HG03139 (cell line): ENCODE results near the gene MYZAP.
A peak's percentile ranks its signal among the peaks of the same experiment; 100 is the strongest.

Source experiments
- ATAC-seq: cut with Tn5 transposase; IDR thresholded peaks from one replicate; pipeline ENCODE4 v1.9.1; 2021; ENCODE audit not compliant: unreplicated experiment

The MYZAP gene

GRCh38 chr15:57561041-57561711 is 30.5 kb upstream of the MYZAP start:
- ATAC-seq = peak; percentile 81

GRCh38 chr15:57562196-57562769 is 29.4 kb upstream of the MYZAP start:
- no peak for ATAC-seq

DNA sequence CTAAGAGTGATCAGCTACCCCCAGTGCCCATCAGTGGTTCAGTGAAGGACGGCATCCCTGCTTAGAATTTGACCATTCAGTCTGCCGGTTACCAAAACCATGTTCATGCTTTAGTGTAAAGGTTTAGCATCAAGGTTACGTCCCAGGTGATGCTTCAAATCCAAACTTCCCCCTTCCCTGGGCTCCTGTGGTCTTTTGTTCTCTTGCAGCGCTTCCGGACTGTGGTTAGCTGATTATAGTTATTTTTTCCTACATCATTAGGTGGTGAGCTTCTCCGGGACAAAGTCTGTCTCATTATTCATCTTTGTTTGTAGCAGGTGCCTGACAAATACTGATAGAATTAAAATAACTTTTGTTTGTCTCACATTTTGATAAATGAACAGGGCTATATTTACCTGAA is 28.3 kb upstream of the MYZAP start:
- no peak for ATAC-seq

- ATAC-seq = no peak
Measured at GRCh38 chr15:57565311-57565710, 26.4 kb upstream of the MYZAP start.

- ATAC-seq = no peak
Measured at GRCh38 chr15:57566834-57567233, 24.9 kb upstream of the MYZAP start.

- no peak for ATAC-seq
Measured at GRCh38 chr15:57567891-57568290, 23.8 kb upstream of the MYZAP start.

DNA sequence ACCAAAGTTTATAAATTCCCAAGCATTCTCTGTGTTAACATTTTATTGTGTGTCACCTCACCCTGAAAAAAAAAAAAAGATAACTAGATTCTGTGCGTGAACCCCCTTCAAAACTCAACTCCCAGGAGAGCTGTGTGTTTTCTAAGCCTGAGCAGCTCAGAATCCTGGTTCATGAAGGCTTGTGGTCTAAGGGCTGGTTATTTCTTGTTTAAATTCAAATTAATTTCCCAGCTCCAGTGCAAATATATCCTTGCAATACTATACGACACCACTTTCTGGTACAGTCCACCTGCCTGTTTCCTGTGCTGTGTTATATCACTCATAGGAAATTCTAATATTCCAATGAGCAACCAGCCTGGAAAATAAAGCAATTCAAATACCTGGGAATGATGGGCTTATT is 23.4 kb upstream of the MYZAP start:
- ATAC-seq = no peak

- ATAC-seq = no peak
Measured at GRCh38 chr15:57570340-57570739, 21.4 kb upstream of the MYZAP start.

- no peak for ATAC-seq
Measured at GRCh38 chr15:57570994-57571393, 20.7 kb upstream of the MYZAP start.

DNA sequence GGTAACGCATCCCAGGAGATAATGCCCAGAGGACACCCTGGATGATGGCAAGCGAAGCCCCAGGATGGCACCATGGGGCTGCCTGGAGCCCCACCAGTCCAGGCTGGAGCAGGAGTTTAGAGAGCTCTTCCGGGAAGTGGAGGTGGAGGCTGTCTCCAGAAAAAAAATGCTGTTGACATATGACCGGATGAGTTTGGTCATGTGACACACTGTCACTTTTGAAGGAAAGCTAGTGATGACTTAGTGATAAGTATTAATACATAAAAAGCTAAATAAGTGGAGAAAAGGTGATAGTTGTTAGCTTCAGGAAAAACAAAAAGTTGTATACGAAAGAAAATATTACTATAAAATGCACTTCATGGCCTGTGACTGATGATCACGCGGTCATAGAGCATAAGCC is 20.0 kb upstream of the MYZAP start:
- no peak for ATAC-seq

DNA sequence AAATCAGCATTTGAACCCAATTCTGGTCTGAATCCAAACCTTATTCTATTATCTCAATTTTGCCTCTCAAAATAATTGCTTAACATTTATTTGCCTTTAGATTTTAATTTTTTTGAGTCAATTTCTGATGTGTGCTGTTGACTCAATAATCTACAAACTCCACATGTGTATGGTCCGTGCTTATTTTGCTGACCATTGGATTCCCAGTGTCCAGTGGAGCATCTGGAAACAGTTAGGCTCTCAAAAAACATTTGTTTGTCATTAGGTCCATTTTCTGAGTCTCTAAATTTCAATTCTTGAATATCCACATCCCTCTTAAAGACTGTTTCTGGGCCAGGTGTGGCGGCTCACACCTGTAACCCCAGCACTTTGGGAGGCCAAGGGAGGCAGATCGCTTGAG is 19.2 kb upstream of the MYZAP start:
- no peak for ATAC-seq

DNA sequence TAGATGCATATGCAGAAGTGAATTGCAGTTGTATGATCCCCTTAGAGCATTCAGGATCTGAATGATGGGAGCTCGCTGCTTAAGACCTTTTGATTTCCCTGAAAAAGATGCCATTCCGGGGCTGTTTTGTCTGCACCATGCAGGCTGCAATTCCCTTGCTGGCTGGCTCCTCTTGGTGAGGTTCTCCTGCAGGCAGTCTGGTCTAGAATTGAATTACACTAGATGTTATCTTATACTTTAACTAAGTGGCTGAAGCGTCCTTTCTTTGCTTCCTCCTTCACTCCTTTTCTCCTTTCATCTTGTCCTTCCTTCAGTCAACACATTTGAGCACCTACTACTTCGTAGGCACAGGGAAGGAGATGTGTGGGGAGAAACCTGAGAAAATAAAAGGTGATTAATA is 18.6 kb upstream of the MYZAP start:
- ATAC-seq = no peak

DNA sequence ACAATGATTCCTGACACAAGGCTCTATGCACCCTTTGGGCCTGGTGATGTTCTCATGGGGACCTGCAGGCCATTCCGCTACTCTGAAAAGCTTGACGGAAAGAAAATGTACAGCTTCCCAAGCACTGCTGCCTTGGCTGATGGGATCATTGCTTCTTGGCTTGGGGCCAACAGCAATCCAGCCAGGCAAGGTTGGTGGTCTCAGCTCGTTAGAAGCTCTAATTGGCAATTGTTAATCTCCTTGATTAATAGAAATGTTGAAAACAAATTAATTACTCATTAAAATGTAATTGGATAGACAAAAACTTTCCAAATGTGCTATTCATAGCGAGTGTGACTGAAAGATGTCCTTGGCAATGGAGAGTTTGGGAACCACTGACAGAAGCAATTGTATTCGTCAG is 16.3 kb upstream of the MYZAP start:
- ATAC-seq = no peak

- no peak for ATAC-seq
Measured at GRCh38 chr15:57578288-57578900, 13.3 kb upstream of the MYZAP start.

DNA sequence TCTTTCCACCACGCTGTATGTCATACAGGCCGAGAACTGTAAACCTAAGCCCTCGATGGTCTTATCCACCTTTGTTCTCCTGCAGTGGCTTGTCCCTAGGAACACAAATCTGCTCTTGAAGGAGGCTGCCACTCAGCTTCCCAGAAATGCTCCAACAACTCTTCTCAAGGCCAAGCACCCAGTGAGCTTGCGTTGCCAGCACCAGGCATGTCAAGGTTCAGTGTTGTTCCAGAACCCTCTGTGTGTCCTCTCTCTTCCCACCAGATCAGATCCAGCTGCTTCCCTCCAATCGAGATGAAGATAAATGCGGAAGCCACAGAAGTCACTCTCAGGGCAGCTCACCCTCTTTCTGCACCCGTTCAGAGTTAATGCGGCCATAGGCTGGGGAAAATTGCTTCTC is 11.3 kb upstream of the MYZAP start:
- no peak for ATAC-seq

DNA sequence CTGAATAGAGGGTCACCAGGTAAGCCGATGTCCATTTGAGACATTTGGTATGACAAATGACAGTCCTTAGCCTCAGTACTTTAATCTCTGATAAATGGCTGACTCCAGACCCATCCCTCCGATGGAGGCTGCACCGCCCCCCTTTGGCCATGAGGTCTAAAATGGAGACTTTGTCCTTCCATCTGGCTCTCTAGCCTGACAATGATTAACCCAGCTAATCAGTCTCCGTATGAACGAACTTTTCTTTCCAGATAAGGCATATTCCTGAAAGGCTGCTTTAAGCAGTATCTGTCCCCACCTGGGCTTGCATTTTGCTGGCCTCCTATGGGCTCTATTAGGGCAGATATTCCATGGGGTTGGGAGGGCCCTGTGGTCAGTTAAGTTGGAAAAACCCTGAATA is 10.8 kb upstream of the MYZAP start:
- no peak for ATAC-seq

DNA sequence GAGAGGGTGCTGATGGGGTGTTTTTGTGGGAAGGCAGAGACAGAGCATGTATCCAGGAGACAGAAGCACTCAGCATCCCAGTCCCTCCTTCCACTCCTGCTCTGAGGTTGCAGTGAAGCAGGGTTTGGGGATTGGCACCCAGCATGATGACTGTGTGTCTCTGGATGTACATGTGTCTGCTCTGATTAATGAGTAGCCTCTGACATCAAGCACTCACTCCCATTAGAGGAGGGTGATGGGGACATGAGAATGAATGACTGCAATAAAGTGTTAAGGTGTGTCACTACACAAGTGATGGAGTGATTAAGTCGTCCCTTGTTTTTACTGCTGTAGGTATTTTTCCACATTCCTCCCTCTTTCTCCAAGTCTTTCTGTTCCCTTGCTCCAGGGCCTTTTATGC is 9.6 kb upstream of the MYZAP start:
- ATAC-seq = no peak

DNA sequence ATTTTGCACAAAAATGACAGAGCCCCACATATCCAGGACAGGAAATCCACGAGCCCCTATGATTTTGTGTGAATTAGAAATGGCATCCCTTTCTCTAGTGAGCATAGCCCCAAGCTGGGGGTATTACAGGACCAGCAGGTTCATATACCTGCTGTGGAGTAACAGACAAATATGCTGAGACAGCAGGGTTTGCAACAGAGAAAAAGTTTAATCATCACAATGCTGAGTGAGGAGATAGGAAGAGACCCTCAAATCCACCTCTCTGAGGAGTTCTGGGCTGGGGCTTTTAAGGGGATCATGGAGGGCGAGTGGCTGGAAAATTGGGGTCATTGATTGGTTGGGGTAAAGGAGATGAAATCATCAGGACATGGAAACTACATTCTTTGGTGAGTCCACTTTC is 8.4 kb upstream of the MYZAP start:
- ATAC-seq = no peak

- ATAC-seq = no peak
Measured at GRCh38 chr15:57583720-57584119, 8.0 kb upstream of the MYZAP start.

DNA sequence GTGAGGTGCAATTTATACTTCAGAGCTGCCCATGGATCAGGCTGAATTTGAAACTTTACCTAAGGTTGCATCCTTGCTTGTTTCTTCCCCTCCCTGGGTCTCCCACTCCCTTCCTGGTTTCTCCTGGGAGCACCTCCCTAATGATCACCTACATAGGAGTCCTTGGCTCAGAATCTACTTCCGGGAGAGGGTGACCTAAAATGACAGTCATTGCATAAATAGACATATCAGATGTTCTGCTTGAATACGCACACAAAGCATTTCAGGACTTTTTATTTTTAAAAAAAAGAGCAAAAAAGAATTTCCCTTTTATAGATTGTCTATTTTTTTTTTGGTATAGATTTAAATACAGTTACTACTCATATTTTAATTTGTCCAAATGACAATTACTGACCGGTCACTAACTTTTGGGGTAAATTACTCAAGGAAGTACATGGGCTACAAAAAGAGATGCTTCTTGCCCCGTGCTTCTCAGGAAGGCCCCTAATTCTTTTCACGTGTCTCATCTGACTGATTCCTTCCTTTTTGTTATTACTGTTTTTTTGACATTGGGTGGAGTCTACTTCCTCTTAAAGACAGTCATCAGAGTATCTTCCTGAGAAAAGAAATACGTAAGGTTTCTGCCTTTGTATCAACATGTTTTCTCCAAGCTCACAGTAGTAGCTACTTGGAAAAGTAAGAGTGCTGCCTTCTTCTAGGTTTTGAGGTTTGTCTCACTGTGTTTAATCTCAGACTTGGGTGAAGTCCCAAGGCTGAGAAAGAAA is 4.9 kb upstream of the MYZAP start:
- ATAC-seq = no peak

DNA sequence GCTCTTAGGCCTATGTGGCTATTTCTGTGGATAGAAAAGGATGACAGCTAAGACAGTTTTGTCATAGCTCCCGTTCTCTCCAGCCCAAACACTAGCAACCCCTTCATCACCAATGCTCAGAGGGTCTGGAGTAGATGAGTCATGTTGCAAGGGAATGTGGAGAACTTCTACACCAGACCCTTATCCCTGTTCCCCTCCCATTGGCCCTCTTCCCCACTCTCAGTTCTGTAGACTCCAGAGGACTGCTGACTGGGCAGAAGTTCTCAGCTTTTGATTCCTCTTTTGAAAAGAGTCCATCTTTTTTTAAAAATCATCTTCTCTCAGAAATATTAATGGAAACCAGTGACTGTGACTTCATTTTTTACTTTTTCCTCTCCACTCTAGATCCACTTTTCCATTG is 2.4 kb upstream of the MYZAP start:
- no peak for ATAC-seq

GRCh38 chr15:57589754-57590153 is 1.9 kb upstream of the MYZAP start:
- no peak for ATAC-seq
